ENCODE data around the gene SLC39A12.
"Not testable (repeated sequence)": the region's sequence is repeated elsewhere in the genome, so short reads cannot be mapped to it uniquely, and the experiment has no call there.

Gene SLC39A12
- total RNA-seq = 0.08 to 0.72 (median 0.31) reads per million in 18 experiments

- no peak for DNase-seq
Observed at GRCh38 chr10:17951868-17952371, at the start of gene SLC39A12. TSS of gene SLC39A12 (plus strand) at chr10:17951918. CDS start at chr10:17953277, 1,359 bp downstream.

- DNase-seq = no peak
Observed at GRCh38 chr10:17904564-17904963, 47.2 kb upstream of the SLC39A12 start.

- DNase-seq = peak in 1 of 2 donors; percentile 39
Observed at GRCh38 chr10:17905491-17905890, 46.2 kb upstream of the SLC39A12 start.

- no peak for DNase-seq
Observed at GRCh38 chr10:17906002-17906401, 45.7 kb upstream of the SLC39A12 start.

GRCh38 chr10:17907641-17908040 lies 44.1 kb upstream of the SLC39A12 start:
- no peak for DNase-seq

- peak; percentile 46 to 51 for DNase-seq
Observed at GRCh38 chr10:17910125-17910789, 41.5 kb upstream of the SLC39A12 start.

- no peak for DNase-seq
Observed at GRCh38 chr10:17912754-17913153, 39.0 kb upstream of the SLC39A12 start.

- DNase-seq = no peak
Observed at GRCh38 chr10:17913604-17914003, 38.1 kb upstream of the SLC39A12 start.

GRCh38 chr10:17914169-17915045 lies 37.3 kb upstream of the SLC39A12 start:
- peak in 1 of 2 donors; percentile 33 for DNase-seq

GRCh38 chr10:17915181-17915580 lies 36.5 kb upstream of the SLC39A12 start:
- DNase-seq = peak in 1 of 2 donors; percentile 23

GRCh38 chr10:17918187-17918903 lies 33.4 kb upstream of the SLC39A12 start:
- DNase-seq = no peak

GRCh38 chr10:17921378-17921777 lies 30.3 kb upstream of the SLC39A12 start:
- no peak for DNase-seq

- DNase-seq = no peak
Observed at GRCh38 chr10:17923728-17924127, 28.0 kb upstream of the SLC39A12 start.

- no peak for DNase-seq
Observed at GRCh38 chr10:17943033-17943745, 8.5 kb upstream of the SLC39A12 start.

GRCh38 chr10:17950269-17950668 lies 1.4 kb upstream of the SLC39A12 start:
- not testable (repeated sequence) for DNase-seq

- DNase-seq = no peak
Observed at GRCh38 chr10:17950726-17951125, 992 bp upstream of the SLC39A12 start.

GRCh38 chr10:17954372-17954771 lies 2.7 kb downstream of the SLC39A12 start:
- not testable (repeated sequence) for DNase-seq

- DNase-seq = no peak
Observed at GRCh38 chr10:17954861-17955260, 3.1 kb downstream of the SLC39A12 start.

- no peak for DNase-seq
Observed at GRCh38 chr10:17958049-17958448, 6.3 kb downstream of the SLC39A12 start.

GRCh38 chr10:17959870-17960269 lies 8.2 kb downstream of the SLC39A12 start:
- no peak for DNase-seq

GRCh38 chr10:17961551-17962422 lies 10.1 kb downstream of the SLC39A12 start:
- DNase-seq = no peak
